PFSK-1 (cell line): ENCODE data around the gene HOXC6.

ENCODE experiments used
- FOXP2 ChIP-seq: optimal IDR thresholded peaks from 2 replicates; pipeline ENCODE3; 2011; ENCODE audit warnings: borderline replicate concordance, control low read depth, inconsistent platforms; ENCODE audit not compliant: insufficient read depth; ENCODE audit errors: extremely low read length, extremely low read depth
- POLR2AphosphoS5 ChIP-seq: IDR thresholded peaks from 2 replicates; pipeline ENCODE4 v1.6.1; 2012; ENCODE audit warnings: low read depth, mild to moderate bottlenecking, control low read depth, low read length, moderate library complexity
- REST ChIP-seq, 2 experiments: IDR thresholded peaks; 2 replicates each; pipeline versions ENCODE4 v1.6.1 to v1.8.0; 2011 to 2012; ENCODE audit warnings: low read depth in 2 of 2, low read length in 2 of 2, control low read depth in 1 of 2, inconsistent platforms in 1 of 2, mild to moderate bottlenecking in 1 of 2, moderate library complexity in 1 of 2; ENCODE audit not compliant: insufficient read depth in 1 of 2
- SIN3A ChIP-seq: IDR thresholded peaks from 2 replicates; pipeline ENCODE4 v1.6.1; 2012; ENCODE audit warnings: mild to moderate bottlenecking, low read length, moderate library complexity, borderline replicate concordance; ENCODE audit not compliant: insufficient read depth
- TAF1 ChIP-seq: IDR thresholded peaks from 2 replicates; pipeline ENCODE4 v1.6.1; 2012; ENCODE audit warnings: low read length, control low read depth, borderline replicate concordance; ENCODE audit not compliant: insufficient read depth

Gene HOXC6

GRCh38 chr12:53988541-53989226, 39.6 kb upstream of the HOXC6 start:
- no peak for TF ChIP-seq TAF1
- no peak for TF ChIP-seq SIN3A
- no peak for TF ChIP-seq REST (IDR thresholded peaks at IDR 0.05; ENCODE audit: insufficient read depth in 1 of 2, low read depth in 2 of 2, low read length in 2 of 2)

GRCh38 chr12:53989227-53990113, 38.8 kb upstream of the HOXC6 start:
- TF ChIP-seq FOXP2 = no peak
- no peak for TF ChIP-seq POLR2AphosphoS5
- no peak for TF ChIP-seq SIN3A
- TF ChIP-seq TAF1 = no peak
- no peak for TF ChIP-seq REST (IDR thresholded peaks at IDR 0.05; ENCODE audit: insufficient read depth in 1 of 2, low read depth in 2 of 2, low read length in 2 of 2)

- TF ChIP-seq SIN3A = no peak
- no peak for TF ChIP-seq POLR2AphosphoS5
- no peak for TF ChIP-seq REST (IDR thresholded peaks at IDR 0.05; ENCODE audit: insufficient read depth in 1 of 2, low read depth in 2 of 2, low read length in 2 of 2)
- no peak for TF ChIP-seq FOXP2
- no peak for TF ChIP-seq TAF1
These were observed 37.7 kb upstream of the HOXC6 start for GRCh38 chr12:53990311-53991076.

- TF ChIP-seq FOXP2 (no peak), POLR2AphosphoS5 (no peak), REST (IDR thresholded peaks at IDR 0.05; ENCODE audit: insufficient read depth in 1 of 2, low read depth in 2 of 2, low read length in 2 of 2) (no peak), TAF1 (no peak), SIN3A (no peak)
These were observed 37.2 kb upstream of the HOXC6 start for GRCh38 chr12:53991077-53991460.
